HG02943 (cell line): ENCODE data around the gene MYO7B.

ENCODE experiments used
- ATAC-seq: cut with Tn5 transposase; IDR thresholded peaks from one replicate; pipeline ENCODE4 v1.9.1; 2021; ENCODE audit warnings: mild to moderate bottlenecking, low read depth, moderate library complexity; ENCODE audit not compliant: unreplicated experiment

Gene MYO7B

GRCh38 chr2:127546797-127547196, 11.3 kb downstream of the MYO7B start:
- ATAC-seq: no peak

GRCh38 chr2:127551221-127551930, 15.9 kb downstream of the MYO7B start:
- no peak for ATAC-seq

GRCh38 chr2:127552336-127552735, 16.9 kb downstream of the MYO7B start:
- no peak for ATAC-seq

- no peak for ATAC-seq
Measured at GRCh38 chr2:127552846-127553245, 17.4 kb downstream of the MYO7B start.

- ATAC-seq: no peak
Measured at GRCh38 chr2:127558911-127559310, 23.4 kb downstream of the MYO7B start.

DNA sequence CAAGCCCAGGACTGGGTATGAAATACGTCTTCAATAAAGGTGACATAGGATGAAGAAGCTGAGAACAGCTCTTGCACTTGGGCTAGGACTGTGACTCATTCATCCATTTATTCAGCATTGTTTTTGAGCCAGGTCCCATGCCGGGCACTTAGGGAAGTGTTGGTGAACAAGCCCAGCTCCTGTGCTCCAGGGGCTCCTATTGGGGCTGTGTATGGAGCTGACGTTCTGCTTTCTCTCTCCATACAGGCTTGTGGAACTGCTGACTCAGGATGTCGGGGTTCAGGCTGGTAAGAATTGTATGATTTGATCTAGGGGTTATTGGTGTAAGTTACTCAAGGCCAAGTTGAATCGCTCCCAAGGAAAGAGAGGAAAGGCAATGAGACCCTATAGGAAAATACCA, 24.0 kb downstream of the MYO7B start:
- ATAC-seq: no peak

DNA sequence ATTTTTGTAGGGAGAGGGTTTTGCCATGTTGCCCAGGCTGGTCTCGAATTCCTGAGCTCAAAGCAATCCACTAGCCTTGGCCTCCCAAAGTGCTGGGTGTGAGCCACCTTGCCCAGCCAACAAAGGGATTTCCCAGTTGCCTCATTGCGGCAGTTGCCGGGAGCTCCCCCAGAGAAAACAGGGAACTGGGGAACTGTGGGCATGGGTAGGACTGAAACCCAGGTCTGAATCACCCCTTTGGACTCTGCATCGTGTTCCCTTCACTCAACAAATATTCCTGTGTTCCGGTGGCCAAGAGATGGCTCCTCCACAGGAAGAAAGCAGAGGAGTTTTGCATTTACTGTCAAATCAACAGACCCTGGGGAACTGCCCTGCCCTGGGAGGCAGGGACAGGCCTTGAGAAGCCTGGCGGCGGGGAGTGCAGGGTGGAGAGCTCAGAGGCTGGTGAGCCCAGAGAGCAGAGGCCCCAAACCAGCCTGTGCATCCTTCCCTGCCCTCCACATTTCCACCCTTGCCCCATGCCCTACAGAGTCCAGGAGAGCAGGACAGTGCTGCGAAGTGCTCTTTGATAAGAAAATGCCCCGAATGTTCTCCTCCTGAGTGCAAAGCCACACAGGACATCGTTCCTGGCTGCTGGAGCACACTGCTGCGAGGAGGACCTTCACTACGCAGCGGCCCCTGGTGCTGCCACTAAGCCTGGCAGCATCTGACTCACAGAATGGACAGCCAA, 24.9 kb downstream of the MYO7B start:
- ATAC-seq: no peak

GRCh38 chr2:127560931-127561280, 25.4 kb downstream of the MYO7B start:
- no peak for ATAC-seq

- no peak for ATAC-seq
Measured at GRCh38 chr2:127561371-127561770, 25.9 kb downstream of the MYO7B start.

GRCh38 chr2:127562936-127563335, 27.5 kb downstream of the MYO7B start:
- no peak for ATAC-seq

DNA sequence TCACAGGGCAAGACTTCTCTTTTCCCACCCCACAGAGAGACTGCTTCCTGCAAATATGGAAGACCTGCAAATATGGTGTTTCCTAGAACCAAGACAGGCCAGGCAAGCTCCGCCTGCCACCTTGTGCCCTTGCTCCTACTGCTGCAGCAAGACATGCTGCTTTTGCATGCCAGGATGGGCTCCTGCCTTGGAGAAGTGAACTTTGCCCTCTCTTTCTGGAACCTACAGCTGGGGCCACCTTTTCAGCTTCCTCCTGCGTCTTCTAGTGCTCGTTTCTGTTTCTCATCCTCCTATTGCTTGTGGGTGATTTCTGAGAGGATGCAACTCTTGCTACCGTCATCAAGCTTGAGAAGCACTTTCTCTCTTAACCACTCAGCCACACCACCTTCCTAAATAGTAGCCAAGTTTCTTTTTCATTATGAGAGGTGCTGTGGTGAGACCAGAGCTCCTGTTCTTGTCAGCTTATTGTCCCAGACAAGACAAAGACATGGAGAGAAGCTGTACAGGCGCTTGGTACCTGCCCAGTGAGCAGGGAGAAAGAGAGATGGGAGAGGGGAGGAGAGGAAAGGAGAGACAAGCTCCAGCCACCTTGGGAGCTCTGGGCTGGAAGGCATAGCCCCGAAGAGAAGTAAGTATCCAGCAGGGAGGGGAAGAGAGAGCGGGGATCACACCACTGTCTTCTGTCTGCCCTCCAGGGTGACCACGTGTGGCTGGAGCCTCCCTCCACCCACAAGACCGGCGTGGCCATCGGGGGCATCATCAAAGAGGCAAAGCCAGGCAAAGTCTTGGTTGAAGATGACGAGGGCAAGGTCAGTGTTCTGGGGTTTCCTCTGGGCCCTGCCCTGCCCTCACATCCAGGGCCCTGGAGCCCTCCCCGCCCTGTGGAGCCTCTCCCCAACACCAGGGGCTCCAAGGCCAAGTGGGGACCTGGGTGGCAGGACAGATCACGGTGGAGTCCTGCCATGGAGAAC, 28.3 kb downstream of the MYO7B start:
- peak; percentile 98 for ATAC-seq

- ATAC-seq: no peak
Measured at GRCh38 chr2:127564429-127565260, 29.2 kb downstream of the MYO7B start.

DNA sequence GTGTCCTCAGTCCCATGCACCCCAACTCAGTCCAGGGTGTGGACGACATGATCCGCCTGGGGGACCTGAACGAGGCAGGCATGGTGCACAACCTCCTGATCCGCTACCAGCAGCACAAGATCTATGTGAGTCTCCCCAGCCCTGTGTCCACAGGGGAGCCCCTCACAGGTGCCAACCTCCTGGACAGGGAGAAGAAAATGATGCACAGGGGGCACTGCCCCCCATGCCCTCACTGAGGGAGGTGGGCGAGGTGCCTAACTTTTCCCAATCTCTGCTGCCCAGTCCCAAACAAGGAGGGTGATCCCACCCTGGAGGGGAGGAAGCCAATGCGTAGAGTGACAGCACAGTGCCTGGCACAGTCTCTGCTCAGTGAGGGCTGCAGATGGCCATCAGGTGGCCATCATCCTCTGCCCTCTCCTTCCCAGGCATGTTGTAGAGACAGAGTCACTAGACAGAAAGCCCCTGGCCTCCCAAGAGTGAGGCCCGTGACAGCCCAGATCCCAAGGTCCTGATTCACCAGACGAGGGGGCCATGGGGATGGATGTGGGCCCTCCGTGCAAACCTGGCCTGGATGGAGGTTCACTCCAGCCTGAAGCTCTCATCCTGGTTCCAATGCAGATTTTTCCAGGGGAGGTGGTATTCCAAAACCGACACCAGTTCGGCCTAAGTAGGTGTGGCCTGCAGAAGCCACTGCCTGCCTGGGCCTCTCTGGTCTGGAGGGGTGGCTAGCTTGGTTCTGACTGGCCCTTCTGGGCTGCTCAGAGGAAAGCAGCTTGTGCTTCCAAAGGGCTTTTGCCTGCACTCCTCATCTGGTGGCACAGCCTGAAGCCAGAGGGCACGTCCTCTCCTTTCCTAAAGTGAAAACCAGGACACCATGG, 30.0 kb downstream of the MYO7B start:
- no peak for ATAC-seq

DNA sequence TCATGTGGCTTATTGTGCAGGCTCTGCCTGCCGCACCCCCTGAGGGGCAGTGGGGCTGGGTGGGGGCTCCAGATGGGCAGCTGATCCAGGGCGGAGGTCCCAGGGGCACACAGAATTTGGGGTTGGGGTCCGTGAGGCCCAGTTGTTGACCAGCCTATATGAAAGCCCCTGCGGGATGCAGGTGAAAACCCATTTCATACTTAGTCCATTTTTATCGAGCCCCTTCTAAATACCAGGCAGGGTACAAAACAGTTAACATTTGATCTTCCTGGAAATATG, 30.6 kb downstream of the MYO7B start:
- ATAC-seq: no peak

- ATAC-seq: no peak
Measured at GRCh38 chr2:127566576-127566975, 31.1 kb downstream of the MYO7B start.

DNA sequence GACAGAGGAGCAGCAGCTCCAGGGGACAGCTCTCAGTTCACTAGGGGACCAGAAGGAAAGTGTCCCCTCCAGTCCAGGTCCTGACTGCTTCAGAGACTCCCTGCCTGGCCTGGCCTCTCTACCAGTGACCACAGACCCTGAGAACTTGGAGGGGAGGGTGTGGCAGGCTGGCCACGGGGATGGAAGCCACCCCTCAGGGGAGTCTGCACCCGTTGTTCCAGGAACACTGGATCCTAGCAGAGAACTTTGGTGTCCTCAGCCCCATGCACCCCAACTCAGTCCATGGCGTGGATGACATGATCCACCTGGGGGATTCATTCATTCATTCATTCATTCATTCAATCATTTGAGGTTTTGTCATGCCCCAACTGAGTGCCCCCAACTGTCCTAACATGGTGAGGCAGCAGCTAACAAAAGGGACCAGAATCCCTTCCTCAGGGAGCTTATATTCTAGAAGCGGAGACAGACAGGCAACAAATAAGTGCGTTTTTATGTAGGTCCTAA, 31.9 kb downstream of the MYO7B start:
- ATAC-seq: no peak

GRCh38 chr2:127568128-127568527, 32.6 kb downstream of the MYO7B start:
- ATAC-seq: no peak

DNA sequence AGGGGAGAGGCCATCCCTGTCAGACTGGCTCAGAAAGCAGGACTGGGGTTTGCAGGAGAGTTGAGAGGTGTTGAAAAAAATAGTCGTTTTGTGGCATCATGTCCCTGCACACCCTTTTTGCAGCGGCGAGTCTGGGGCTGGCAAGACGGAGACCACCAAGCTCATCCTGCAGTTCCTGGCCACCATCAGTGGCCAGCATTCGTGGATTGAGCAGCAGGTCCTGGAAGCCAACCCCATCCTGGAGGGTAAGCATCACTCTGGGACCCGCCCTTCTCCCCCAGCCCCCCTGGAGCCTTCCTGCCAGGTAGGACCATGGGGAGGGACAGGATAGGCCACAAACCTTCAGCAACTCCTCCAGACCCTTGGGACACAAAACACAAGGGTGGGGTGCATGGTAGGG, 34.2 kb downstream of the MYO7B start:
- no peak for ATAC-seq
